WERI-Rb-1 (cell line): ENCODE measurements around the gene TUBA4B.

ENCODE experiments used
- DNase-seq: peaks from one replicate; pipeline ENCODE4 v3.0.0-alpha.2; 2020
- H3K27ac ChIP-seq: fragments of 250-450 bp; sonication (Bioruptor Pico); 2 replicates; pipeline ENCODE4 v1.5.1; 2020; ENCODE audit warnings: mild to moderate bottlenecking, moderate library complexity
- H3K27me3 ChIP-seq: fragments of 250-450 bp; sonication (Bioruptor Pico); 2 replicates; pipeline ENCODE4 v1.5.1; 2021; ENCODE audit warnings: mild to moderate bottlenecking, low read depth, moderate library complexity; ENCODE audit not compliant: insufficient read depth, severe bottlenecking
- H3K36me3 ChIP-seq: fragments of 250-450 bp; sonication (Bioruptor Pico); 2 replicates; pipeline ENCODE4 v1.5.1; 2020; ENCODE audit warnings: mild to moderate bottlenecking, moderate library complexity
- H3K4me3 ChIP-seq: 2 replicates; pipeline ENCODE4 v1.5.1; 2011; ENCODE audit warnings: low read depth, mild to moderate bottlenecking, control low read depth, low read length
- H3K9me3 ChIP-seq: fragments of 250-450 bp; sonication (Bioruptor Pico); 2 replicates; pipeline ENCODE4 v1.5.1; 2021; ENCODE audit warnings: mild to moderate bottlenecking, moderate library complexity; ENCODE audit not compliant: severe bottlenecking
- TF ChIP-seq, protein P1 (sequence below): IDR thresholded peaks from 2 replicates; pipeline ENCODE4 v1.5.1; 2011; ENCODE audit warnings: low read depth, mild to moderate bottlenecking, control low read depth, inconsistent platforms, low read length

TUBA4B gene

DNA sequence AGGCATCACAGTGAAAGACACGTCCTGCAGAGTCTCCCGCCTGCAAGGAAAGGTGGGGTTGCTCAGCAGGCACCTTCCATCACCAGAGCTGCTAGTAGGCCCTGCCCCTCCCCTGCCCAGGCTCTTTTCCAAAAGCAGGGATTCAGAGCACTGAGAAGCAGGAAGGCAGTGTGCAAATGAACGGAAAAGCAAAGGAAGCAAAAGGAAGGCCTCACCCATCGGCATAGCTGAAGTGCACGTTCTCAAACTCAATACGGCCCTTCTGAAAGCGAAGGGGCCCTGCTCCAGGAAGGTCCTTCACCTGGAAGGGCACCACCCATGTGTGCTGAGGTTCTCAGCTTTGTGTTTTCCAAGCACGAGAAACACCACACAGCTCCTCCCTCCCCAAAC is 40.0 kb upstream of the TUBA4B start:
- no peak for DNase-seq
- Histone ChIP-seq H3K36me3 (peaks cover 88% of the 10 kb centered on the region), H3K27ac (no peak overlapping the region), H3K9me3 (no peaks in the 10 kb centered on the region), H3K27me3 (no peaks in the 10 kb centered on the region), H3K4me3 (no peak overlapping the region)
- TF ChIP-seq, protein P1, sequence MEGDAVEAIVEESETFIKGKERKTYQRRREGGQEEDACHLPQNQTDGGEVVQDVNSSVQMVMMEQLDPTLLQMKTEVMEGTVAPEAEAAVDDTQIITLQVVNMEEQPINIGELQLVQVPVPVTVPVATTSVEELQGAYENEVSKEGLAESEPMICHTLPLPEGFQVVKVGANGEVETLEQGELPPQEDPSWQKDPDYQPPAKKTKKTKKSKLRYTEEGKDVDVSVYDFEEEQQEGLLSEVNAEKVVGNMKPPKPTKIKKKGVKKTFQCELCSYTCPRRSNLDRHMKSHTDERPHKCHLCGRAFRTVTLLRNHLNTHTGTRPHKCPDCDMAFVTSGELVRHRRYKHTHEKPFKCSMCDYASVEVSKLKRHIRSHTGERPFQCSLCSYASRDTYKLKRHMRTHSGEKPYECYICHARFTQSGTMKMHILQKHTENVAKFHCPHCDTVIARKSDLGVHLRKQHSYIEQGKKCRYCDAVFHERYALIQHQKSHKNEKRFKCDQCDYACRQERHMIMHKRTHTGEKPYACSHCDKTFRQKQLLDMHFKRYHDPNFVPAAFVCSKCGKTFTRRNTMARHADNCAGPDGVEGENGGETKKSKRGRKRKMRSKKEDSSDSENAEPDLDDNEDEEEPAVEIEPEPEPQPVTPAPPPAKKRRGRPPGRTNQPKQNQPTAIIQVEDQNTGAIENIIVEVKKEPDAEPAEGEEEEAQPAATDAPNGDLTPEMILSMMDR = no peak

DNA sequence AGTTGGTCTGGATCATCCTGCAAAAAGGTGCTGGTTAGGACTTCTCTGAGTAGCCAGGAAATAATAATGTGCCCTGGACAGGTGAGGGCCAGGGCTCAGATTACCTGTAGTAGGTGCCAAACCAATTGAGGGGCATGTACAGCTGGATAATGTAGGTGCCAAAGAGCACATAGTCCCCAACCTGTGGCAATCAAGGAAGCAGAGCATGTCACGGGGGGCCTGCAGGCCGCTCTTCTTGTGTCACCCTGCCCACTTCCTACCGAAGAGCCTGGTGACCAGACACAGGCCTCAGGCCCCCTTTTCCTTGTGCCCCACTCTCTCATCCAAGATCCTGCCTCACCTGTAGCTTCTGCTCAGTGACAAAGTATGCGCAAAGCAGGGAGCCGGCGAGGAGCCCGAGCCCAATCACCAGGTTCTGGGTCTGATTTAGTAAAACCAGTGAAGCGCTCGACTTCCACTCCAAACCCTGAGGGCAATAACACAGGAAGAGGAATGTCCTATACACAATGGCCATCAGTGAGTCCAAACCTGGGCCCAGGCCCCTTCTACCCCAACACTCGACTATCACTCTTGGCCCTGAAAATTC is 39.5 kb upstream of the TUBA4B start:
- Histone ChIP-seq H3K27me3 (no peaks in the 10 kb centered on the region), H3K27ac (no peak overlapping the region), H3K36me3 (peaks cover 83% of the 10 kb centered on the region), H3K9me3 (no peaks in the 10 kb centered on the region), H3K4me3 (no peak overlapping the region)
- TF ChIP-seq, protein P1 = no peak
- no peak for DNase-seq

DNA sequence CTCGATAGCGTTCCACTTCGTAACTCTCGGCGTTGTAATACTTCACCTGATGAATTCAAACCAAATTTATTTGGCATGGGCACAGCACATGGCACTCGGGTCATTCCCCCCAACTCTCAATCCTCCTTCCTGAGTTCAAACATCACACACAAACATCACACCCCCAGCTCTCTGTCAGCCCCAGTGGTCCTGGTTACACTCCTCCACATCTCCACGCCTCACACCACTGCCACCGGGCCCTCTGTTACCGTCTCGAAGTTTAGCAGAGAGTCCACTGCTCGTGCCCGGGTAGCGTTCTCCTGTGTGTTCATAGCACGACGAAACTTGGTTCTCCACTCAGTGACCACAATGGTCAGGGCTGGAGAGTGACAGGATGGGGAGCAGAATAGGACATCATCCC is 38.9 kb upstream of the TUBA4B start:
- TF ChIP-seq, protein P1 = no peak
- DNase-seq = no peak
- H3K36me3 ChIP-seq = peaks cover 77% of the 10 kb centered on the region
- H3K4me3 ChIP-seq = no peak overlapping the region
- H3K27ac ChIP-seq = no peak overlapping the region
- no peaks in the 10 kb centered on the region for H3K27me3 ChIP-seq
- H3K9me3 ChIP-seq = no peaks in the 10 kb centered on the region

DNA sequence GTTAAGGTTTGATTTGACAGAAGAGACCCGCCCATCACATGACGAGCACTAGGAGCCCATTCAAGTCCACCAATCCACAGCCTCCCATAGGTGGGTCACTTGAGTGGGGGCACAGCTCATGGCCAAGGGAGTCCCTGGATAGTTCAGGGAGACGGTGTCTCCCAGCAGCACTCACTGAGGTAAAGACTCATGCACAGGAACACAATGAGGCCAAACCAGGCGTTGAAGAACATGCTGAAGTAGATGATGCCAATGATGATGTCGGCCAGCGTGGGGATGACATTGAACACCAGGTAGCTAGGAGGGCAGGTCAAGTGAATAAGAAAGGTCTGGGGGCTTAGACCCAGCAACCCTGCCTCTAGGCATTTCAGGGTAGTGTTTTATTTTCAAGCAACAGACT is 38.3 kb upstream of the TUBA4B start:
- no peaks in the 10 kb centered on the region for H3K27me3 ChIP-seq
- TF ChIP-seq, protein P1 = no peak
- no peak overlapping the region for H3K4me3 ChIP-seq
- H3K9me3 ChIP-seq = no peaks in the 10 kb centered on the region
- no peak for DNase-seq
- H3K27ac ChIP-seq = no peak overlapping the region
- H3K36me3 ChIP-seq = peaks cover 75% of the 10 kb centered on the region

DNA sequence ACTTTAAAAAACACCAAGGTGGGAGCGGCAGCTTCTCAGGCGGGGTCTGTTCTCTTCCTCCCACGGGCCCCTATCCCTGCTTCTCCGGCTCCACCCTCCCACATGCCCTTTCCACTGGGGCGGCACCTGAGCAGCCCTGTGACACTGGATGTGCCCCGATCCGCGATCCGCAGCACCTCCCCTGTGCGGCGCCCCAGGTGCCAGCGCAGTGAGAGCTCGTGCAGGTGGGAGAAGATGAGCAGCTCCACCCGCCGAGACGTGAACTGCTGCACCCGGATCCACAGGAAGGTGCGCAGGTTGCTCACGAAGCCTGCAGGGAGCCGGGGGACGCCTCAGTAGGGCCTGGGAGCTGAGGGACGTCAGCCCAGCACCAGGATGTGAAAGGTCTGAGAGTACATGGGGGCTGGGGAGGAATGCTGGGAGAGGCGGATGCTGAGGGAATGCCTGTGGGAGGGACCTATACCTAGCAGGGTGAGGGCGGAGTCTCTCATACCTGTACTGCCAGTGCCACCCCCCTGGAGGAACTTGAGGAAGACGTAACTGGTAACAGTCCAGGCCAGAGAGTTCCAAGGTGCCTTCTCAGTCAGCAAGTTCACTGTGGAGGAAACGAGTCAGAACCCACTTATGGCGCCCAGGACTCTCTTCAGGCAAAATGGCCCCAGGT is 37.0 kb upstream of the TUBA4B start:
- no peak for DNase-seq
- H3K36me3 ChIP-seq = peaks cover 74% of the 10 kb centered on the region
- TF ChIP-seq, protein P1 = no peak

DNA sequence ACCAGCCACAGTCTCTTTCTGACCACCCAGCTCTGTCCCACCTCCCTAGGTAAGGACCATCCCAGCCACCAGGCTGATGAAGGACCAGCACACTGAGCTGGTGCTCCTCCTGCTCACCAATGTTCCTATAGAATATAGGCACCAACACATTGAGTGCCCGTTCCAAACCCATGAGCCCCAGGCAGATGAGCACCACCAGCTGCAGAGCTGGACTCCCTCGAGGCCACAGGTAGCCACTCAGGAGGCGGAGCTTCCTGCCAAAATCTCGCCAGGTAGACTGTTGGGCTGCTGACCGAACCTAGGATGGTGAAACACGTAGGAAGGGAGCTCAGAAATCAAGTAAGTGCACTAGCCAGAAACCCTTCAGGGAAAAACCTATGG is 36.5 kb upstream of the TUBA4B start:
- no peaks in the 10 kb centered on the region for H3K27me3 ChIP-seq
- H3K27ac ChIP-seq = no peak overlapping the region; the same call in 1 of the 2 replicates
- no peak overlapping the region for H3K4me3 ChIP-seq
- peaks cover 76% of the 10 kb centered on the region for H3K36me3 ChIP-seq
- no peak for DNase-seq
- H3K9me3 ChIP-seq = no peaks in the 10 kb centered on the region
- TF ChIP-seq, protein P1 = no peak

More for the DNA sequence above, 37.0 kb upstream of the TUBA4B start:
- H3K27me3 ChIP-seq = no peaks in the 10 kb centered on the region
- H3K27ac ChIP-seq = no peak overlapping the region; the same call in 1 of the 2 replicates
- no peaks in the 10 kb centered on the region for H3K9me3 ChIP-seq
- H3K4me3 ChIP-seq = no peak overlapping the region
